ENCODE data around the gene ST8SIA1. TPM values are rescaled to one million over a fixed set of nuclear protein-coding genes. Genes with fewer than 3 reads are reported as not detected.

Gene ST8SIA1, protein sequence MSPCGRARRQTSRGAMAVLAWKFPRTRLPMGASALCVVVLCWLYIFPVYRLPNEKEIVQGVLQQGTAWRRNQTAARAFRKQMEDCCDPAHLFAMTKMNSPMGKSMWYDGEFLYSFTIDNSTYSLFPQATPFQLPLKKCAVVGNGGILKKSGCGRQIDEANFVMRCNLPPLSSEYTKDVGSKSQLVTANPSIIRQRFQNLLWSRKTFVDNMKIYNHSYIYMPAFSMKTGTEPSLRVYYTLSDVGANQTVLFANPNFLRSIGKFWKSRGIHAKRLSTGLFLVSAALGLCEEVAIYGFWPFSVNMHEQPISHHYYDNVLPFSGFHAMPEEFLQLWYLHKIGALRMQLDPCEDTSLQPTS
- total RNA-seq (5.9 and 23.9 TPM in 2 replicates), polyA plus RNA-seq (0.45 and 3.5 TPM in 2 replicates), polyA minus RNA-seq (ENCODE audit: low replicate concordance) (6.6 TPM in 1 of 2 replicates, not detected in the other)
- 0.68 and 2.5 TPM in 2 replicates for polyA plus RNA-seq (2012)

DNA sequence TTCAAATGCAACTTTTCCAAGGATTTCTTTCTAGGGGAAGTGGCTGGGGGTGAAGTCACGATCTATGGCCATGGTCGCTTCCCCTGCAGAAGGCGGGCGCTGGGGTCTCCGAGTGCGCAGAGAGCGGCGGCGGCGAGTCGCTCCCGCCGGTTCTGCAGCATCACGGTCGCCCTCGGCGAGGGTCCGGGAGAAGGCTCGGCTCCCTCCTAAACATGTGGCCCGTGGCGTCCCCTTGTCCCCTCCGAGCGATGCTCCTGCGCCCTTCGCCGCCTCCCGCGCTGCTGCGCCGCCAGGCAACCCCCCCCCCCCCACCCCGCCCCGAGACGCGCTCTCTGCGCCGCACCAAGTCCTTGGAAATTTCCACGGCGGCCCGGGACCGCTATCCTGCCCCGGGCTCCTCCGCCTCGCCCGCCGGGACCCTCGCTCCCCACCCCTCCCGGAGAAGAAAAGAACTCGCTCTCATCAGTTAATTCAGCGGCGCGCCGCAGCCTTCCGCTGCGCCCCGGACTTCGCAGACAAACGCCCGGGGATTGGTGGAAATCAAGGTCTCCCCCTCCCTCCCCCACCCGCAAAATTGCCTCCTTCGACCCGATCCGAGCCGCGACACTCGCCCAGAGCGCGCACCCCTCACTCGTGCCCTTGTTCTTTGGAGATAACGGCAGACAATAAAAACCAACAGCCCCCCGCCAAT, at the start of gene ST8SIA1:
ST8SIA1 (minus strand) TSS at position 298 of the 691 bp plus-strand sequence. CDS start 475 bp downstream, outside the sequence.
- Histone ChIP-seq H3K27ac (ENCODE audit: insufficient read depth, low read length) (no peak within 1 kb of the TSS), H3K4me2 (ENCODE audit: extremely low read depth, insufficient read depth, low read length) (peak within 1 kb of the TSS; percentile 88), H4K20me1 (ENCODE audit: control insufficient read depth, extremely low read depth, insufficient read depth, low read length) (no peaks in the 10 kb centered on the region), H3K27me3 (ENCODE audit: control insufficient read depth, insufficient read depth, low read length) (peaks cover 12% of the 10 kb centered on the region), H3K9ac (ENCODE audit: insufficient read depth, low read length) (no peak within 1 kb of the TSS), H3K4me3 (replicated peaks in 1 of 4; ENCODE audit: control extremely low read depth in 1 of 4, insufficient read depth in 1 of 4, low read depth in 3 of 4, low read length in 4 of 4) (peak within 1 kb of the TSS; percentile 51 to 79 (median 70)), H3K4me1 (ENCODE audit: control insufficient read depth, extremely low read depth, insufficient read depth, low read length) (peaks cover 4% of the 10 kb centered on the region), H2AFZ (ENCODE audit: low read length) (peak within 1 kb of the TSS; percentile 78), H3K79me2 (ENCODE audit: control insufficient read depth, insufficient read depth, low read length) (no peaks in the 10 kb centered on the region), H3K9me3 (ENCODE audit: control insufficient read depth, insufficient read depth, low read depth, low read length) (no peaks in the 10 kb centered on the region), H3K36me3 (ENCODE audit: control insufficient read depth, insufficient read depth, low read length) (no peaks in the 10 kb centered on the region)
- peak in 1 of 2 donors; percentile 38 for DNase-seq (ENCODE audit: low read depth in 2 of 2)
- TF ChIP-seq, protein P1, sequence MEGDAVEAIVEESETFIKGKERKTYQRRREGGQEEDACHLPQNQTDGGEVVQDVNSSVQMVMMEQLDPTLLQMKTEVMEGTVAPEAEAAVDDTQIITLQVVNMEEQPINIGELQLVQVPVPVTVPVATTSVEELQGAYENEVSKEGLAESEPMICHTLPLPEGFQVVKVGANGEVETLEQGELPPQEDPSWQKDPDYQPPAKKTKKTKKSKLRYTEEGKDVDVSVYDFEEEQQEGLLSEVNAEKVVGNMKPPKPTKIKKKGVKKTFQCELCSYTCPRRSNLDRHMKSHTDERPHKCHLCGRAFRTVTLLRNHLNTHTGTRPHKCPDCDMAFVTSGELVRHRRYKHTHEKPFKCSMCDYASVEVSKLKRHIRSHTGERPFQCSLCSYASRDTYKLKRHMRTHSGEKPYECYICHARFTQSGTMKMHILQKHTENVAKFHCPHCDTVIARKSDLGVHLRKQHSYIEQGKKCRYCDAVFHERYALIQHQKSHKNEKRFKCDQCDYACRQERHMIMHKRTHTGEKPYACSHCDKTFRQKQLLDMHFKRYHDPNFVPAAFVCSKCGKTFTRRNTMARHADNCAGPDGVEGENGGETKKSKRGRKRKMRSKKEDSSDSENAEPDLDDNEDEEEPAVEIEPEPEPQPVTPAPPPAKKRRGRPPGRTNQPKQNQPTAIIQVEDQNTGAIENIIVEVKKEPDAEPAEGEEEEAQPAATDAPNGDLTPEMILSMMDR (conservative IDR thresholded peaks at IDR 0.05 in 1 of 2, IDR thresholded peaks at IDR 0.05 in 1 of 2; ENCODE audit: low read depth in 1 of 2, low read length in 2 of 2), result no peak
- no peak for TF ChIP-seq EZH2 (IDR thresholded peaks at IDR 0.05; ENCODE audit: low read length, missing control alignments)

DNA sequence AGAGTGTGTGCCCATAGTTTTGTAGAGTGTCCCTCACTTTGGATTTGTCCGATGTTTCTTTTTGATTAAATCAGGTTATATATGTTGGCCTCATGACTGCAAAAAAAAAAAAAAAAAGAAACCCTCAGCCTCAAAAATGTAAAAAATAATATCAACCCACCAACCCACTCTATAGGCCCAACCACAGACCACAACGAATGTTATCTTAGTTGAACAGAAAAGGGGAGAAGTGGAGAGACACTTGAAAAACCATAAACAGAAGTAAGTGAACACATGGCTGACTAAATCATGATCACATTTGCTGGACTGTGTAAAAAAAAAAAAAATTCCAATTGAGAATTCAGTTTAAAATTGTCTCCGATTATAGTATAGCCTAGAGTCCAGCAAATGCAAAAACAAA, 45.5 kb upstream of the ST8SIA1 start:
- TF ChIP-seq EZH2 (IDR thresholded peaks at IDR 0.05; ENCODE audit: low read length, missing control alignments), result no peak
- TF ChIP-seq, protein P1 (conservative IDR thresholded peaks at IDR 0.05 in 1 of 2, IDR thresholded peaks at IDR 0.05 in 1 of 2; ENCODE audit: low read depth in 1 of 2, low read length in 2 of 2), result no peak
- Histone ChIP-seq H3K9ac (ENCODE audit: insufficient read depth, low read length) (no peak overlapping the region), H3K4me2 (ENCODE audit: extremely low read depth, insufficient read depth, low read length) (no peak overlapping the region), H3K36me3 (ENCODE audit: control insufficient read depth, insufficient read depth, low read length) (no peaks in the 10 kb centered on the region), H3K27ac (ENCODE audit: insufficient read depth, low read length) (no peak overlapping the region), H3K4me3 (replicated peaks in 1 of 4; ENCODE audit: control extremely low read depth in 1 of 4, insufficient read depth in 1 of 4, low read depth in 3 of 4, low read length in 4 of 4) (no peak overlapping the region), H2AFZ (ENCODE audit: low read length) (no peak overlapping the region), H3K9me3 (ENCODE audit: control insufficient read depth, insufficient read depth, low read depth, low read length) (no peaks in the 10 kb centered on the region), H3K27me3 (ENCODE audit: control insufficient read depth, insufficient read depth, low read length) (no peaks in the 10 kb centered on the region), H3K4me1 (ENCODE audit: control insufficient read depth, extremely low read depth, insufficient read depth, low read length) (no peaks in the 10 kb centered on the region), H4K20me1 (ENCODE audit: control insufficient read depth, extremely low read depth, insufficient read depth, low read length) (no peaks in the 10 kb centered on the region), H3K79me2 (ENCODE audit: control insufficient read depth, insufficient read depth, low read length) (no peaks in the 10 kb centered on the region)
- DNase-seq (ENCODE audit: low read depth in 2 of 2), result peak in 1 of 2 donors; percentile 20

All from fibroblast of lung (primary cell).